Uterus (tissue), 2 donors: ENCODE results near the gene DRG1.

Experiments used
- POLR2A ChIP-seq, 2 donors: fragments of 450-650 bp; IDR thresholded peaks; one replicate each; pipeline ENCODE4 v1.6.1; 2016; ENCODE audit warnings: antibody characterized with exemption in 2 of 2, mild to moderate bottlenecking in 1 of 2, moderate library complexity in 1 of 2
- TF ChIP-seq, protein P1 (sequence below), 4 experiments: fragments of 200-600 bp in 2 of 4; fragments of 450-650 bp in 2 of 4; sonication (generic) in 2 of 4; IDR thresholded peaks; one replicate each; pipeline ENCODE4 v1.5.1; 2016 to 2019; ENCODE audit warnings: antibody characterized with exemption in 4 of 4, mild to moderate bottlenecking in 2 of 4, moderate library complexity in 1 of 4

DNA sequence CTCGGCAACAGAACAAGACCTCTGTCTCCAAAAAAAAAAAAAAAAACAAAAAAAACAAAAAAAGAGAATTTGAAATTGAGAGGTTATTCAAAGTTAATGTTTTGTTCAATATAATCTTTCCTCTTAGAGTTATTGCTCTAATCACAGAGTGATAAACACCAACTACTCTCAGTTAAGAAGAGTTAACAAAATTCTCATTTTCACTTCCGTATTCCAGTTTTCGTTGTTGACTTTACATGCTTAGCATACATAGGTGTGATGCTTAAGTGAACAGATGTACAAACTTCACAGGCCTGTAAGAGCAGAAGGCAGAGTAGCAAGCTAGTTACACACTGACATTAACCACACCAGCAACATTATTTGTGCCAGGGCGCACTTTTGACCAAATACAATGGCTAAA lies 77.9 kb downstream of the DRG1 start:
- TF ChIP-seq, protein P1, sequence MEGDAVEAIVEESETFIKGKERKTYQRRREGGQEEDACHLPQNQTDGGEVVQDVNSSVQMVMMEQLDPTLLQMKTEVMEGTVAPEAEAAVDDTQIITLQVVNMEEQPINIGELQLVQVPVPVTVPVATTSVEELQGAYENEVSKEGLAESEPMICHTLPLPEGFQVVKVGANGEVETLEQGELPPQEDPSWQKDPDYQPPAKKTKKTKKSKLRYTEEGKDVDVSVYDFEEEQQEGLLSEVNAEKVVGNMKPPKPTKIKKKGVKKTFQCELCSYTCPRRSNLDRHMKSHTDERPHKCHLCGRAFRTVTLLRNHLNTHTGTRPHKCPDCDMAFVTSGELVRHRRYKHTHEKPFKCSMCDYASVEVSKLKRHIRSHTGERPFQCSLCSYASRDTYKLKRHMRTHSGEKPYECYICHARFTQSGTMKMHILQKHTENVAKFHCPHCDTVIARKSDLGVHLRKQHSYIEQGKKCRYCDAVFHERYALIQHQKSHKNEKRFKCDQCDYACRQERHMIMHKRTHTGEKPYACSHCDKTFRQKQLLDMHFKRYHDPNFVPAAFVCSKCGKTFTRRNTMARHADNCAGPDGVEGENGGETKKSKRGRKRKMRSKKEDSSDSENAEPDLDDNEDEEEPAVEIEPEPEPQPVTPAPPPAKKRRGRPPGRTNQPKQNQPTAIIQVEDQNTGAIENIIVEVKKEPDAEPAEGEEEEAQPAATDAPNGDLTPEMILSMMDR (IDR thresholded peaks at IDR 0.05): no peak
- TF ChIP-seq POLR2A (IDR thresholded peaks at IDR 0.05): no peak
